Right lobe of liver (tissue), 6 donors: ENCODE data around the gene GLOD5. TPM values are rescaled to one million over a fixed set of nuclear protein-coding genes. Genes with fewer than 3 reads are reported as not detected.

Source experiments
- ATAC-seq, 4 donors: fragments of 200-7000 bp; cut with Tn5 transposase; one replicate each; pipeline ENCODE4 v1.9.1; 2020; ENCODE audit warnings: mild to moderate bottlenecking in 4 of 4, moderate library complexity in 4 of 4
- DNase-seq, 3 donors: peaks; one replicate each; pipeline ENCODE4 v3.0.0-alpha.2; 2020
- H3K27ac ChIP-seq, 3 donors: fragments of 200-600 bp; one replicate each; pipeline ENCODE4 v1.8.0; 2022
- H3K27me3 ChIP-seq, 2 donors: fragments of 200-600 bp; one replicate each; pipeline ENCODE4 v1.8.0; 2022
- H3K36me3 ChIP-seq, 4 donors: fragments of 200-600 bp; sonication (generic) in 1 of 4; one replicate each; pipeline versions ENCODE4 v1.5.1 to v1.8.0; 2017 to 2022; ENCODE audit warnings: control low read depth in 1 of 4
- H3K4me1 ChIP-seq, 4 donors: fragments of 200-600 bp; sonication (generic) in 1 of 4; one replicate each; pipeline versions ENCODE4 v1.5.1 to v1.8.0; 2017 to 2022; ENCODE audit warnings: control low read depth in 1 of 4
- H3K4me3 ChIP-seq, 3 donors: fragments of 200-600 bp; one replicate each; pipeline ENCODE4 v1.8.0; 2022
- H3K9me3 ChIP-seq, 4 donors: fragments of 200-600 bp; sonication (generic) in 1 of 4; one replicate each; pipeline versions ENCODE4 v1.5.1 to v1.8.0; 2017 to 2022; ENCODE audit warnings: control low read depth in 1 of 4
- POLR2A ChIP-seq: fragments of 450-650 bp; IDR thresholded peaks from one replicate; pipeline ENCODE4 v1.6.1; 2017; ENCODE audit warnings: antibody characterized with exemption, mild to moderate bottlenecking
- WGBS: methylation state at CpG from one replicate; pipeline ENCODE4 v1.1.6; 2018; ENCODE audit warnings: low coverage, low lambda C conversion rate; ENCODE audit not compliant: insufficient coverage; ENCODE audit errors: missing lambda C conversion rate; 5-methylcytosine and 5-hydroxymethylcytosine counted together
- intact Hi-C, 2 donors: fragments of 100-400 bp; cut with DNase I; formaldehyde crosslinking; loops; one replicate each; pipeline versions ENCODE4 v1.11.2 to v1.14.1; 2022
- total RNA-seq, 6 experiments: library from RNA; depleted of rRNA in 2 of 6; stranded (reverse); fragments of >200 nt in 2 of 6; fragmentation: NEBNext Ultra II Directional in 3 of 6; extraction: Animal tissue kit (Norgen Biotek cat#: 25700) in 3 of 6; gene quantifications; one replicate each; pipeline versions ENCODE4 v1.1.0 to v1.2.4, GENCODE V29; 2016 to 2023
- TF ChIP-seq, protein P1 (sequence below), 4 donors: fragments of 200-600 bp in 3 of 4; fragments of 450-650 bp in 1 of 4; IDR thresholded peaks; one replicate each; pipeline versions ENCODE4 v1.5.1 to v1.8.0; 2016 to 2022; ENCODE audit warnings: antibody characterized with exemption in 4 of 4, mild to moderate bottlenecking in 2 of 4
- donor health status: DM: no; HTN: yes; CAD: no.
- donor health status: DM: no; HTN: no; CAD: no.
- donor health status: DM: no; HTN: no; CAD: no.
- donor health status: DM: no; HTN: yes; CAD: no.
- donor health status: DM: no; HTN: yes; CAD: no.

Gene GLOD5
- total RNA-seq, 6 experiments from 2014 or later = 0.98 to 4.1 (median 2.9) TPM

DNA sequence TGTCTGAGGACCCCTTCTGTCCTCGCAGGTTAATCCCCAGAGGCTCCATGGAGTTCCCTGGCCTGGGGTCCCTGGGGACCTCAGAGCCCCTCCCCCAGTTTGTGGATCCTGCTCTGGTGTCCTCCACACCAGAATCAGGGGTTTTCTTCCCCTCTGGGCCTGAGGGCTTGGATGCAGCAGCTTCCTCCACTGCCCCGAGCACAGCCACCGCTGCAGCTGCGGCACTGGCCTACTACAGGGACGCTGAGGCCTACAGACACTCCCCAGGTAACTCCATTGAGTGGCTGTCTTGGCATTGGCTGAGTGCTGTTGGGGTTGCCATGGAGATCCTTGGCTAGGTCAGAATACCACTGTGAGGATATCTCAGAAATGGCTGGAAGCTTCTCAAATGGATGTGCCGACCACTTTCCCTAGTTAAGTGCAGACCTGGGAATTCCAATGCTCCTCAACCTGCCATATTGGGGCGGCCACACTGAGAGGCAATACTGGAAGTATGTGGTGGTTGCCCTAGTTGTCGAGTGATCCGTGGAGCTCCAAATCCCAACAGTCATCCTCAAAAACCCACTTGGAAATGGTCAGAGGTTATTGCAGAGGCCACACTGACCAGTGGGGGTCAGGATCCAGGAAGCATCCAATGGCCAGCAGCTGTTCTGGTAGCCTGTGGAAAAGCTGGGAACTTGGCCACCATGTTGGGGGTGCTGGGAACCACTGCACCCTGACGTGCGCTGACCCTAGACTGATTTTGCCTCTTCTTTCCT lies 29.7 kb downstream of the GLOD5 start:
- no peak for ATAC-seq
- no peaks in the 10 kb centered on the region for H3K36me3 ChIP-seq
- no peak overlapping the region for H3K4me3 ChIP-seq
- no peaks in the 10 kb centered on the region for H3K27me3 ChIP-seq
- no peak for DNase-seq
- no peak for TF ChIP-seq POLR2A
- TF ChIP-seq, protein P1, sequence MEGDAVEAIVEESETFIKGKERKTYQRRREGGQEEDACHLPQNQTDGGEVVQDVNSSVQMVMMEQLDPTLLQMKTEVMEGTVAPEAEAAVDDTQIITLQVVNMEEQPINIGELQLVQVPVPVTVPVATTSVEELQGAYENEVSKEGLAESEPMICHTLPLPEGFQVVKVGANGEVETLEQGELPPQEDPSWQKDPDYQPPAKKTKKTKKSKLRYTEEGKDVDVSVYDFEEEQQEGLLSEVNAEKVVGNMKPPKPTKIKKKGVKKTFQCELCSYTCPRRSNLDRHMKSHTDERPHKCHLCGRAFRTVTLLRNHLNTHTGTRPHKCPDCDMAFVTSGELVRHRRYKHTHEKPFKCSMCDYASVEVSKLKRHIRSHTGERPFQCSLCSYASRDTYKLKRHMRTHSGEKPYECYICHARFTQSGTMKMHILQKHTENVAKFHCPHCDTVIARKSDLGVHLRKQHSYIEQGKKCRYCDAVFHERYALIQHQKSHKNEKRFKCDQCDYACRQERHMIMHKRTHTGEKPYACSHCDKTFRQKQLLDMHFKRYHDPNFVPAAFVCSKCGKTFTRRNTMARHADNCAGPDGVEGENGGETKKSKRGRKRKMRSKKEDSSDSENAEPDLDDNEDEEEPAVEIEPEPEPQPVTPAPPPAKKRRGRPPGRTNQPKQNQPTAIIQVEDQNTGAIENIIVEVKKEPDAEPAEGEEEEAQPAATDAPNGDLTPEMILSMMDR (IDR thresholded peaks at IDR 0.05) = no peak
- WGBS = 55% methylated on average over 4 of the region's 11 CpGs
- H3K4me1 ChIP-seq = no peaks in the 10 kb centered on the region
- no peak overlapping the region for H3K27ac ChIP-seq
- no peaks in the 10 kb centered on the region for H3K9me3 ChIP-seq
- intact Hi-C loops = no loop called here

DNA sequence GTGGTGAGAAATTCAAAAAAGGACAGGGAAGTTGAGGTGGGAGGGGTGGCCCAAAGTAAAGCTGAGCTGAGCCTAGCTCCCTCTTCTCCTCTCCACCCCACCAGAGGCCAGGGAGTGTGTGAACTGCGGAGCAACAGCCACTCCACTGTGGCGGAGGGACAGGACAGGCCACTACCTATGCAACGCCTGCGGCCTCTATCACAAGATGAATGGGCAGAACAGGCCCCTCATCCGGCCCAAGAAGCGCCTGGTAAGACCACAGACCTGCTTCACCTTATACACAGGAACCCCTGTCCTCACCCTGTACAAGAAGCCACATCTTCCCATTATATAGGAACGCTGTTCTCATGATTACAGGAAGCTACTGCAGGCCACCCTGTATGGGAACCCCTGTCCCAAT lies 30.7 kb downstream of the GLOD5 start:
- no peak for ATAC-seq
- 50% methylated on average over 1 of the region's 7 CpGs for whole genome bisulfite sequencing
- no peak for TF ChIP-seq POLR2A
- TF ChIP-seq, protein P1 (IDR thresholded peaks at IDR 0.05) = no peak
- H3K27me3 ChIP-seq = no peaks in the 10 kb centered on the region
- no peaks in the 10 kb centered on the region for H3K36me3 ChIP-seq
- H3K9me3 ChIP-seq = no peaks in the 10 kb centered on the region
- intact Hi-C loops = no loop called here
- DNase-seq = no peak
- H3K4me3 ChIP-seq = no peak overlapping the region
- no peak overlapping the region for H3K27ac ChIP-seq
- no peaks in the 10 kb centered on the region for H3K4me1 ChIP-seq

DNA sequence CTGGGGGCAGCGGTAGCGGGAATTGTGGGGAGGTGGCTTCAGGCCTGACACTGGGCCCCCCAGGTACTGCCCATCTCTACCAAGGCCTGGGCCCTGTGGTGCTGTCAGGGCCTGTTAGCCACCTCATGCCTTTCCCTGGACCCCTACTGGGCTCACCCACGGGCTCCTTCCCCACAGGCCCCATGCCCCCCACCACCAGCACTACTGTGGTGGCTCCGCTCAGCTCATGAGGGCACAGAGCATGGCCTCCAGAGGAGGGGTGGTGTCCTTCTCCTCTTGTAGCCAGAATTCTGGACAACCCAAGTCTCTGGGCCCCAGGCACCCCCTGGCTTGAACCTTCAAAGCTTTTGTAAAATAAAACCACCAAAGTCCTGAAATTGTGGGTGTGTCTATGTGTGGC lies 32.4 kb downstream of the GLOD5 start:
- TF ChIP-seq, protein P1 (IDR thresholded peaks at IDR 0.05) = no peak
- TF ChIP-seq POLR2A = no peak
- Histone ChIP-seq H3K4me3 (no peak overlapping the region), H3K27me3 (no peaks in the 10 kb centered on the region), H3K27ac (no peak overlapping the region), H3K4me1 (no peaks in the 10 kb centered on the region), H3K9me3 (no peaks in the 10 kb centered on the region), H3K36me3 (no peaks in the 10 kb centered on the region)
- ATAC-seq (no peak), DNase-seq (no peak)
- 100% methylated on average over 1 of the region's 4 CpGs for WGBS
- intact Hi-C loops = no loop called here

DNA sequence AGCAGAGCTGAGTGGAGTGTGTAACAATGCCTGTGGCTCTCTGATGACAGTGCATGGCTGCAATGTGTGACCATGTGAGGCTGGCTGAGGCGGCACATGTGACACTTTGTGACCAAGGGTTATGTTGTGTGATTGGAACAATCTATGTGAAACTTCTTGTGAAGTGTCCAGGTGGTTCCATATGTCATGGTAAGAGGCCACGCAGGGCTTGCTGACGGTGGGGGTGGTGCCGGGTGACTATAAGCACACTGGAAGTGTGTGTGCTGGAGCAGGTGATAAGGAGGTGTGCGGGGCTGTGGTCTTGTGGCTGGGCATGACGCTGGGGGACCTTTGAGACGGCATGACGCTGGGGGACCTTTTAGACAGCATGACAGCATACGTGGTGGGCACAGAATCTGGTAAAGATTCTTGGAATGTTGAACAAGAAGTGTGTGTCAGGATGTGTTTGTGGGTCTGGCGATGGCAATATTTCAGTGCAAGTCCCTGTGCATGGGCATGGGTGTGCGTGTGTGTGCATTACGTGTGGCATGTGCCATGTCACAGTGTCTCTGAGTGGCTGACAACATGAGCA lies 32.9 kb downstream of the GLOD5 start:
- WGBS = 64% methylated on average over 5 of the region's 12 CpGs
- no peak for ATAC-seq
- Histone ChIP-seq H3K4me1 (no peaks in the 10 kb centered on the region), H3K27ac (no peak overlapping the region), H3K9me3 (no peaks in the 10 kb centered on the region), H3K36me3 (no peaks in the 10 kb centered on the region), H3K4me3 (no peak overlapping the region), H3K27me3 (no peaks in the 10 kb centered on the region)
- TF ChIP-seq POLR2A = no peak
- TF ChIP-seq, protein P1 (IDR thresholded peaks at IDR 0.05) = no peak
- DNase-seq = no peak
- intact Hi-C loops = no loop called here
